GM12801 (cell line): ENCODE measurements around the gene QDPR.

Experiments
- TF ChIP-seq, protein P1 (sequence below): IDR thresholded peaks from one replicate; pipeline ENCODE4 v1.5.1; 2011; ENCODE audit warnings: control low read depth; ENCODE audit not compliant: insufficient read length; ENCODE audit errors: extremely low read depth

The QDPR gene

DNA sequence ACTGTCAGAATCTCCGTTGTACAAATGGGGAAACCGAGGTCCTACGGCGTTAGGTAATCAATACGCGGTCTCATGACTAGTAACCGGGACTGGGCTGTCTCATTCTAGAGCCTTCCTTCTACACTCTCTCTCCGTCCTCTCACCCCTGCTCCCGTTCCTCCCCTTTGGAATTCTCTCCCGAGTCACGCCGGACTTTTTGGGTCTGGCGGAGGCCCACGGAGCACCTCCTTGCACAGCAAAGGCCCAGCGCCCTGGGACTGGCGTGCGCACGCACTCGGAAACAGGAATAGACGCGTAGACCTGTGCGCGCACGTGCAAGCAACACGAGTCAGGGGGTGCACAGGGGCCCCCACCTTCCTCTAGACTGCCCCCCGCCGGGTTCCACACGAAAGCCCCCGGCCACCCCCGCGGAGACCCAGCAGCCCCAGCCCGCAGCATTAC lies 361 bp downstream of the QDPR start:
- TF ChIP-seq, protein P1, sequence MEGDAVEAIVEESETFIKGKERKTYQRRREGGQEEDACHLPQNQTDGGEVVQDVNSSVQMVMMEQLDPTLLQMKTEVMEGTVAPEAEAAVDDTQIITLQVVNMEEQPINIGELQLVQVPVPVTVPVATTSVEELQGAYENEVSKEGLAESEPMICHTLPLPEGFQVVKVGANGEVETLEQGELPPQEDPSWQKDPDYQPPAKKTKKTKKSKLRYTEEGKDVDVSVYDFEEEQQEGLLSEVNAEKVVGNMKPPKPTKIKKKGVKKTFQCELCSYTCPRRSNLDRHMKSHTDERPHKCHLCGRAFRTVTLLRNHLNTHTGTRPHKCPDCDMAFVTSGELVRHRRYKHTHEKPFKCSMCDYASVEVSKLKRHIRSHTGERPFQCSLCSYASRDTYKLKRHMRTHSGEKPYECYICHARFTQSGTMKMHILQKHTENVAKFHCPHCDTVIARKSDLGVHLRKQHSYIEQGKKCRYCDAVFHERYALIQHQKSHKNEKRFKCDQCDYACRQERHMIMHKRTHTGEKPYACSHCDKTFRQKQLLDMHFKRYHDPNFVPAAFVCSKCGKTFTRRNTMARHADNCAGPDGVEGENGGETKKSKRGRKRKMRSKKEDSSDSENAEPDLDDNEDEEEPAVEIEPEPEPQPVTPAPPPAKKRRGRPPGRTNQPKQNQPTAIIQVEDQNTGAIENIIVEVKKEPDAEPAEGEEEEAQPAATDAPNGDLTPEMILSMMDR: no peak

DNA sequence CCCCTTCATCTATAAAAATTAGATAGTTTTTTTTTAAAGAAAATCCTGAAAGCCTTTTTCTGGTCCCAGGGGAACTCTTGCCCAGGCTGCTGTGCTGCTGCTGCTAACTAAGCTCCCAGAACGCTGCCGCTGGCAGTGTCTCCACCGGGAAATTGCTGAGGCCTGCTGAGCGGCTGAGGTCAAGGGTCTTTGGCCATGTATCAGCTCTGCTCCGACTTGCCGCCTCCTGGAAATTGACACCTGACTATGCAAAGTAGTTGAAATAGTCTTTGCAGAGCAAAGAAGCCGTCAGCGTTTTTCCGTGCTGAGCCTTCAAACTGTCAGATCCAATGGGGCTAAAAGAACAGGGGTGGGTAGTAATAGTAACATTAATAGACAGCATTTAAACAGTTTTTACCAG lies 839 bp downstream of the QDPR start:
- TF ChIP-seq, protein P1: no peak

DNA sequence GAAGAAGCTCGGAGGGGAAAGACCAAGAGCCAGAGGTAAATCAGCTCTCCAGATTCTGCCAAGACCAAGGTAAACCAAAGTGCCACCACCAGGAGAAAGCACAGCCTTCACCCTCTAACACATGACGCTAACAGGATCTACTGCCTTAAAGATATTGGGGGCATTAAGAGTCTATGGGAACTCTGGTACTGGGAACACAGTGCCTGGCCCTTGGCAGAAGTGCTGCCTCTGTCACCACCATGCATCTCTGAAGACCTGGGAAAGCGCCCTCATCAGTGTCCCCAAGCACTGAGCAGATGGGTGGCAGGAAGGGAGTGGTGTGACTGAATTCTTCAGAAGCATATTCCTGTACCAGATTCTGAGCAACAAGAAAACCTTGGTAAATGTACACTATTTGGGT lies 1.3 kb downstream of the QDPR start:
- TF ChIP-seq, protein P1: no peak

- TF ChIP-seq, protein P1: no peak
These were observed 7.8 kb downstream of the QDPR start for GRCh38 chr4:17504081-17504480.

GRCh38 chr4:17502756-17503155 lies 9.1 kb downstream of the QDPR start:
- TF ChIP-seq, protein P1: no peak

DNA sequence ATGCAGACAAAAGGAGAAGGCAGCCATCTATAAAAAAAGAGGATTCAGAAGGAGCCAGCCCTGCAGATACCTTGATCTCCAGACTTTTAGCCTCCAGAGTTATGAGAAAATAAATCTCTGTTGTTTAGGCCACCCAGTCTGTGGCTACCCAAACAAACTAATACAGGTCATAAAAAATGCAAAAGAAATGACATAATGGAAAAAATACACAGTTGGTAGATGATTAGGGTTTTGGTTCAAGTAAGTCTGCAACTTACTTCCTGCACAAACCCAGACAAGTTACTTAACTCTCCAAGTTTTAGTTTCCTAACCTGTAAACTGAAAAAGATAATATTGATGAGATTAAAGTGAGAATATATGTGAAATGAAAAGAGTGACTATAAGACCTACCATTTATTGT lies 11.3 kb downstream of the QDPR start:
- TF ChIP-seq, protein P1: no peak

GRCh38 chr4:17497890-17498523 lies 13.9 kb downstream of the QDPR start:
- TF ChIP-seq, protein P1: no peak
